Measurements from ENCODE around the gene CWC27.

The CWC27 gene

DNA sequence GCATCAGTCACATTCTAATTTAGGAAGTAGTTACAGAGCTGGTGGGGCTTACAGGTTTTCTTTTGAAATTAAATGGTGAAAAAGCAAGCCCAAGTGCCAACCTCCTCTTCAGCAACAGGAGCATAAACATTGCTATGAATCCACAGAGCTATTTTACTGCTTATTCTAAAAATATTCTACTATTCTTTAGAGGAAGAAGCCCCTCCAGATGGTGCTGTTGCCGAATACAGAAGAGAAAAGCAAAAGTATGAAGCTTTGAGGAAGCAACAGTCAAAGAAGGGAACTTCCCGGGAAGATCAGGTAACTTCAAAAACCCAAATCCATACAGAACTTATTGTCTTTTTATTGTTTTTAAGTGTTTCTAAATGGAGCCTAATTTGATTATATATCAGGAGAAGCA is 202.8 kb downstream of the CWC27 start:
- no peak for TF ChIP-seq CTCF (IDR thresholded peaks at IDR 0.05)
- TF ChIP-seq ZFX (IDR thresholded peaks at IDR 0.05; ENCODE audit: borderline replicate concordance) = no peak
- H3K27ac ChIP-seq = no peak overlapping the region

- TF ChIP-seq CTCF (IDR thresholded peaks at IDR 0.05) = no peak
- no peak for TF ChIP-seq ZFX (IDR thresholded peaks at IDR 0.05; ENCODE audit: borderline replicate concordance)
- no peak overlapping the region for H3K27ac ChIP-seq
Measured at GRCh38 chr5:64971990-64972389, 203.3 kb downstream of the CWC27 start.

- H3K27ac ChIP-seq = no peak overlapping the region
- TF ChIP-seq ZFX (IDR thresholded peaks at IDR 0.05; ENCODE audit: borderline replicate concordance) = no peak
- TF ChIP-seq CTCF (IDR thresholded peaks at IDR 0.05) = no peak
Measured at GRCh38 chr5:64972591-64972990, 203.9 kb downstream of the CWC27 start.

DNA sequence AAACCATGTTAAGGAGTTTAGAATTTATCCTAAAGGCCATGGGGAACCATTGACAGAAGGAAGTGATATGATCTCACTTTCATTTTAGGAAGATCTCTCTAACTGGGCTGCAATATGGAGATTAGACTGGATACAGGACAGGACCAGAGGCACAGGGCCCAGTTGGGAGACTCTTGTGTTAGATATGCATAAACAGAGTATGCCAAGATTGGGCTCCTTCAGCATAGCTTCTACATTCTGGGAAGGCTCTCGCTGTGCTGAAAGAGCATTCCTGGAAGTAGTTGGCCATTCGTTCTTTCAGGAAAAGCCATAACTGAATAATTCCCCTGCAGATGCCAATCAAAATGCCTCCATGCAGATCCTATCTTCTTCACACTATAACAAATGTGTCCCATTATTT is 204.5 kb downstream of the CWC27 start:
- no peak for TF ChIP-seq ZFX (IDR thresholded peaks at IDR 0.05; ENCODE audit: borderline replicate concordance)
- no peak for TF ChIP-seq CTCF (IDR thresholded peaks at IDR 0.05)
- H3K27ac ChIP-seq = no peak overlapping the region

DNA sequence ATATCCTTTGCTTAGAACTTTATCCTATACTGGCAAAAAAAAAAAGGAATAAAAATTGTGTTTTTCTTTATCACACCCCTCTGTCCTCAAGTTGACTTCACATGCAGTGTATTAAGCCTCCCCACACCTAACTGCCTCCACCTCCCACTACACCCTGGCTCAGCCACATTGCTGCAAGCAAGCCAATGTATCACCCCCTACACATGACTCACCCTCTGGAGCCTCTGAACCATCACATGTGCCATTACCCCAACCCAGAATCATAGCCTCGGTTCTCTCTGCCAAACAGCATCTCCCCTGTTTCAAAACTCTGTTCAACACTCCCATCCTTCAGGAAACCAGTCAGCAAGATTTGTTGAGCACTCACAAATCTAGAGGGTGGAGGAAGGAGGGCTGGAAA is 209.0 kb downstream of the CWC27 start:
- TF ChIP-seq ZFX (IDR thresholded peaks at IDR 0.05; ENCODE audit: borderline replicate concordance) (no peak), CTCF (IDR thresholded peaks at IDR 0.05) (no peak)
- H3K27ac ChIP-seq = no peak overlapping the region

- TF ChIP-seq CTCF (IDR thresholded peaks at IDR 0.05) = no peak
- no peak for TF ChIP-seq ZFX (IDR thresholded peaks at IDR 0.05; ENCODE audit: borderline replicate concordance)
Measured at GRCh38 chr5:64978546-64978945, 209.8 kb downstream of the CWC27 start.

GRCh38 chr5:64979531-64979930 is 210.8 kb downstream of the CWC27 start:
- H3K27ac ChIP-seq = no peak overlapping the region
- TF ChIP-seq CTCF (IDR thresholded peaks at IDR 0.05) (no peak), ZFX (IDR thresholded peaks at IDR 0.05; ENCODE audit: borderline replicate concordance) (no peak)

More at GRCh38 chr5:64978546-64978945, 209.8 kb downstream of the CWC27 start:
- no peak overlapping the region for H3K27ac ChIP-seq
